PC-3 (cell line): ENCODE data around the gene VASP. TPM values are rescaled to one million over a fixed set of nuclear protein-coding genes. Genes with fewer than 3 reads are reported as not detected.

ENCODE experiments used
- ATAC-seq: fragments of 200-7000 bp; cut with Tn5 transposase; 2 replicates; pipeline ENCODE4 v1.9.1; 2020; ENCODE audit warnings: mild to moderate bottlenecking, moderate library complexity
- BruUV-seq: library from RNA; stranded (reverse); fragments of 400-500 nt; replicated peaks from 2 replicates; lab custom pipeline; 2021; lab: Mats Ljungman, UMichigan
- CTCF ChIA-PET: fragments of 300-600 bp; sonication (Branson Sonifier 250); formaldehyde crosslinking; loops from one replicate; lab custom pipeline; 2022; ENCODE audit warnings: antibody characterized with exemption; lab: Charles Lee
- POLR2A ChIA-PET: fragments of 300-600 bp; sonication (Branson Sonifier 250); formaldehyde crosslinking; loops from one replicate; lab custom pipeline; 2022; ENCODE audit warnings: antibody characterized with exemption; ENCODE audit not compliant: unreplicated experiment; lab: Charles Lee
- DNase-seq: peaks from one replicate; pipeline ENCODE4 v3.0.0-alpha.2; 2015
- H2AFZ ChIP-seq: fragments of 300-600 bp; sonication (generic); 2 replicates; pipeline ENCODE4 v1.6.0; 2016; ENCODE audit warnings: antibody characterized with exemption, low read length
- H3F3A ChIP-seq: fragments of 300-600 bp; sonication (generic); one replicate; pipeline ENCODE4 v1.6.0; 2017; ENCODE audit warnings: antibody characterized with exemption, low read length, control low read depth, mild to moderate bottlenecking; ENCODE audit not compliant: unreplicated experiment
- H3K27ac ChIP-seq: fragments of 300-600 bp; sonication (generic); 2 replicates; pipeline ENCODE4 v1.5.1; 2016; ENCODE audit warnings: mild to moderate bottlenecking, low read length
- H3K27me3 ChIP-seq: fragments of 300-600 bp; sonication (generic); 2 replicates; pipeline ENCODE4 v1.6.1; 2016; ENCODE audit warnings: low read length, mixed read lengths
- H3K36me3 ChIP-seq: fragments of 300-600 bp; sonication (generic); 2 replicates; pipeline ENCODE4 v1.6.1; 2016; ENCODE audit warnings: low read depth, mixed run types, low read length, mixed read lengths
- H3K4me1 ChIP-seq: fragments of 300-600 bp; sonication (generic); 2 replicates; pipeline ENCODE4 v1.5.1; 2016; ENCODE audit warnings: low read length; ENCODE audit not compliant: insufficient read depth
- H3K4me2 ChIP-seq: fragments of 300-600 bp; sonication (generic); 2 replicates; pipeline ENCODE4 v1.6.0; 2016; ENCODE audit warnings: low read length
- H3K4me3 ChIP-seq: fragments of 300-600 bp; sonication (generic); 2 replicates; pipeline ENCODE4 v1.5.1; 2016; ENCODE audit warnings: mild to moderate bottlenecking, low read length, mixed read lengths
- H3K79me2 ChIP-seq: fragments of 300-600 bp; sonication (generic); 2 replicates; pipeline ENCODE4 v1.6.1; 2017; ENCODE audit warnings: low read length, mixed read lengths
- H3K9ac ChIP-seq: fragments of 300-600 bp; sonication (generic); 2 replicates; pipeline ENCODE4 v1.6.0; 2016; ENCODE audit warnings: mild to moderate bottlenecking, low read length
- H3K9me2 ChIP-seq: fragments of 300-600 bp; sonication (generic); replicated peaks from 2 replicates; pipeline ENCODE4 v1.6.1; 2016; ENCODE audit warnings: mixed run types, low read length, mixed read lengths
- H3K9me3 ChIP-seq: fragments of 300-600 bp; sonication (generic); 2 replicates; pipeline ENCODE4 v1.6.1; 2016; ENCODE audit warnings: low read length, mixed read lengths
- H4K20me1 ChIP-seq: fragments of 300-600 bp; sonication (generic); 2 replicates; pipeline ENCODE4 v1.6.1; 2016; ENCODE audit warnings: low read length, mixed read lengths
- CTCF ChIP-seq: fragments of 300-600 bp; sonication (generic); conservative IDR thresholded peaks from 2 replicates; pipeline ENCODE4 v1.5.1; 2017; ENCODE audit warnings: antibody characterized with exemption, low read depth, mild to moderate bottlenecking, low read length
- EZH2 ChIP-seq: fragments of 300-600 bp; sonication (generic); IDR thresholded peaks from one replicate; pipeline ENCODE4 v1.6.1; 2017; ENCODE audit warnings: antibody characterized with exemption, mild to moderate bottlenecking, low read length; ENCODE audit not compliant: unreplicated experiment
- EZH2phosphoT487 ChIP-seq: fragments of 300-600 bp; sonication (generic); IDR thresholded peaks from 2 replicates; pipeline ENCODE4 v1.6.1; 2018; ENCODE audit warnings: mild to moderate bottlenecking, antibody characterized with exemption, low read length, borderline replicate concordance
- intact Hi-C: fragments of 100-400 bp; cut with micrococcal nuclease; formaldehyde crosslinking; loops from 2 replicates; pipeline ENCODE4 v1.9.0; 2023
- total RNA-seq: library from RNA; depleted of rRNA; stranded (reverse); fragments of >200 nt; gene quantifications from 2 replicates; pipeline ENCODE4 v1.2.3, GENCODE V29; 2014

The VASP gene
- total RNA-seq, 1 experiment from 2014 or later, result 120 TPM

- Histone ChIP-seq H3K9ac (peak overlapping the region; percentile 86), H3K9me3 (no peaks in the 10 kb centered on the region), H3K79me2 (no peaks in the 10 kb centered on the region), H3K4me1 (peaks cover 24% of the 10 kb centered on the region), H3K4me3 (no peak overlapping the region), H3F3A (peaks cover 3% of the 10 kb centered on the region), H3K36me3 (no peaks in the 10 kb centered on the region), H4K20me1 (no peaks in the 10 kb centered on the region), H3K9me2 (no peaks in the 10 kb centered on the region), H3K27ac (peak overlapping the region; percentile 97), H3K27me3 (no peaks in the 10 kb centered on the region), H2AFZ (no peak overlapping the region), H3K4me2 (peak overlapping the region; percentile 55)
- CTCF ChIA-PET, result interaction anchor here (0.5 to 1.3 kb wide), 2 partner anchors 10 to 17 kb away, joined by 5 to 6 read pairs; no protein-coding TSS in a partner anchor
- POLR2A ChIA-PET, result no interaction called here
- peak; percentile 96 for DNase-seq
- intact Hi-C loops, result no loop called here
- peak; percentile 96 for ATAC-seq
- TF ChIP-seq EZH2phosphoT487, result no peak
- TF ChIP-seq EZH2, result no peak
- no peak for TF ChIP-seq CTCF
- TSS peak; percentile 26 for BruUV-seq
These were observed 40.8 kb downstream of the VASP start for GRCh38 chr19:45547965-45548609.

DNA sequence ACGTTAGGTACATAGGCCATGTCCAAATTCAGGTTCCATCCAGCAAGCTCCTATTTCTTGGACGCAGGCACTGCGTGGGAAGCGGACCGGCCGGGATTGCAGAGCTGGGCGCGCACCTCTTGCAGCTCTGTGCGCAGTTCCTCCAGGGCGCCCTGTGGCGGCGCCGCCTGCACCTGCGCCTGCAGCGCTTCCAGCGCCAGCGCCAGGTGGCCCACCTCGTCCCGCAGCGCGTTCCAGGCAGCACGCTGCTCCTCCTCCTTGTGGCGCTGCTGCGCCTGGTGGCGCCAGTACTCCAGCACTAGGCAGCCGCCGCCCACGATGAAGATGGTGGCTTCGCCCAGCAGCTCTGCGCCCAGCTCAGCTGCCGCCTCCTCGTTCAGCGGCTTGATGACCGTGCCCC lies 46.2 kb downstream of the VASP start:
- H3F3A ChIP-seq, result no peaks in the 10 kb centered on the region
- no peak overlapping the region for H3K9ac ChIP-seq
- no peaks in the 10 kb centered on the region for H4K20me1 ChIP-seq
- no peak overlapping the region for H3K4me3 ChIP-seq
- ATAC-seq (no peak), DNase-seq (no peak)
- BruUV-seq, result no TSS peak
- H3K27ac ChIP-seq, result no peak overlapping the region
- ChIA-PET POLR2A (no interaction called here), CTCF (no interaction called here)
- no peak overlapping the region for H2AFZ ChIP-seq
- intact Hi-C loops, result no loop called here
- no peaks in the 10 kb centered on the region for H3K36me3 ChIP-seq
- no peaks in the 10 kb centered on the region for H3K27me3 ChIP-seq
- H3K79me2 ChIP-seq, result peaks cover 3% of the 10 kb centered on the region; the same call in 1 of the 2 replicates
- peaks cover 8% of the 10 kb centered on the region for H3K4me1 ChIP-seq
- no peaks in the 10 kb centered on the region for H3K9me3 ChIP-seq
- TF ChIP-seq EZH2phosphoT487 (no peak), CTCF (no peak), EZH2 (no peak)
- H3K9me2 ChIP-seq, result no peaks in the 10 kb centered on the region
- no peak overlapping the region for H3K4me2 ChIP-seq

GRCh38 chr19:45554481-45554880 lies 47.2 kb downstream of the VASP start:
- DNase-seq (no peak), ATAC-seq (no peak)
- ChIA-PET CTCF (no interaction called here), POLR2A (no interaction called here)
- Histone ChIP-seq H3K36me3 (no peaks in the 10 kb centered on the region), H3K9ac (no peak overlapping the region), H3K79me2 (peaks cover 3% of the 10 kb centered on the region; the same call in 1 of the 2 replicates), H3K4me2 (no peak overlapping the region), H2AFZ (no peak overlapping the region), H3K4me3 (no peak overlapping the region), H3K27me3 (no peaks in the 10 kb centered on the region), H3K27ac (no peak overlapping the region), H3F3A (no peaks in the 10 kb centered on the region), H4K20me1 (no peaks in the 10 kb centered on the region), H3K9me2 (no peaks in the 10 kb centered on the region), H3K9me3 (no peaks in the 10 kb centered on the region), H3K4me1 (no peaks in the 10 kb centered on the region)
- no TSS peak for BruUV-seq
- intact Hi-C loops, result no loop called here
- TF ChIP-seq EZH2phosphoT487 (no peak), EZH2 (no peak), CTCF (no peak)
